Endothelial cell (in vitro differentiated cells): ENCODE results near the gene DMBX1. TPM values are rescaled to one million over a fixed set of nuclear protein-coding genes. Genes with fewer than 3 reads are reported as not detected.

Source experiments
- DNase-seq: peaks from one replicate; pipeline ENCODE4 v3.0.0; 2021; ENCODE audit warnings: low spot score
- H3K27ac Mint-ChIP-seq: one replicate; pipeline ENCODE4 v1.8.0; 2021; ENCODE audit warnings: mixed read lengths, inconsistent platforms; ENCODE audit not compliant: unreplicated experiment
- H3K27me3 Mint-ChIP-seq: one replicate; pipeline ENCODE4 v1.8.0; 2021; ENCODE audit warnings: mild to moderate bottlenecking, moderate library complexity, mixed read lengths, inconsistent platforms; ENCODE audit not compliant: unreplicated experiment
- H3K36me3 Mint-ChIP-seq: one replicate; pipeline ENCODE4 v1.8.0; 2021; ENCODE audit warnings: mild to moderate bottlenecking, low read depth, mixed read lengths, inconsistent platforms; ENCODE audit not compliant: unreplicated experiment
- H3K4me1 Mint-ChIP-seq: one replicate; pipeline ENCODE4 v1.8.0; 2021; ENCODE audit warnings: mild to moderate bottlenecking, mixed read lengths, inconsistent platforms; ENCODE audit not compliant: unreplicated experiment
- H3K4me3 Mint-ChIP-seq: one replicate; pipeline ENCODE4 v1.8.0; 2021; ENCODE audit warnings: mild to moderate bottlenecking, mixed read lengths, inconsistent platforms; ENCODE audit not compliant: unreplicated experiment
- H3K9me3 Mint-ChIP-seq: one replicate; pipeline ENCODE4 v1.8.0; 2021; ENCODE audit warnings: mixed read lengths, inconsistent platforms; ENCODE audit not compliant: unreplicated experiment
- total RNA-seq: library from RNA; stranded (reverse); fragmentation: NEBNext Ultra II Directional; extraction: Animal tissue kit (Norgen Biotek cat#: 25700); gene quantifications from one replicate; pipeline ENCODE4 v1.2.1, GENCODE V29; 2021; ENCODE audit not compliant: unreplicated experiment
- TF ChIP-seq, protein P1 (sequence below): fragments of 200-600 bp; sonication (generic); IDR thresholded peaks from one replicate; pipeline ENCODE4 v1.5.0; 2021; ENCODE audit warnings: antibody characterized with exemption; ENCODE audit not compliant: unreplicated experiment

Gene DMBX1
- total RNA-seq, 1 donor from 2014 or later = not detected

DNA sequence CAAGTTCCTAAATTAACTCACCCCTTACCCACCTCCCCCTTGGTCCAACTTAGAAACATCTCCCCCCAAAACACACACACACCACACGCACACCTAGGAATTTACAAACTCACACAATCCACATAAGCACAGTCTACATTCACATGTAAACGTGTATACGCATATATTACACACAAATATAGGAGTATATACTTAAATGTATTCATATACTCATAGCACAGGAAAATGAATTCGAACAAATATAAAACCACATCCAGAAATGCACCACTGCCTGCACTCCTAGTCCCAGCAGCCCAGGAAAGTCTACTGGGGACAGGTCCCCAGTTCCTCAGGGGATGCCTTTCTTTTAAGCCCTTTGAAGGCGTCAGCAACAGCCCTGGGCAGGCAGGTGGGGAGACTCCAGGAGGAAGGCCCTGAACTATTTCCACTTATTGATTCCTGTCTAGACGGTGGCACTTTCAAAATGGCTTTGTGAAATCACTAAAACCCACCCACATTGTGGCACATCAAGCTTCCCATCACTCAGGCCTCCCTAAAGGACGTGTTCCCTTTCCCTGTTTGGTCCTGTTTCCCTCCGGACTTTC, 3.1 kb upstream of the DMBX1 start:
- Mint-ChIP-seq H3K9me3 (no peaks in the 10 kb centered on the region), H3K36me3 (no peaks in the 10 kb centered on the region), H3K4me3 (no peak overlapping the region), H3K27me3 (peaks cover 31% of the 10 kb centered on the region), H3K27ac (no peak overlapping the region), H3K4me1 (peaks cover 14% of the 10 kb centered on the region)
- TF ChIP-seq, protein P1, sequence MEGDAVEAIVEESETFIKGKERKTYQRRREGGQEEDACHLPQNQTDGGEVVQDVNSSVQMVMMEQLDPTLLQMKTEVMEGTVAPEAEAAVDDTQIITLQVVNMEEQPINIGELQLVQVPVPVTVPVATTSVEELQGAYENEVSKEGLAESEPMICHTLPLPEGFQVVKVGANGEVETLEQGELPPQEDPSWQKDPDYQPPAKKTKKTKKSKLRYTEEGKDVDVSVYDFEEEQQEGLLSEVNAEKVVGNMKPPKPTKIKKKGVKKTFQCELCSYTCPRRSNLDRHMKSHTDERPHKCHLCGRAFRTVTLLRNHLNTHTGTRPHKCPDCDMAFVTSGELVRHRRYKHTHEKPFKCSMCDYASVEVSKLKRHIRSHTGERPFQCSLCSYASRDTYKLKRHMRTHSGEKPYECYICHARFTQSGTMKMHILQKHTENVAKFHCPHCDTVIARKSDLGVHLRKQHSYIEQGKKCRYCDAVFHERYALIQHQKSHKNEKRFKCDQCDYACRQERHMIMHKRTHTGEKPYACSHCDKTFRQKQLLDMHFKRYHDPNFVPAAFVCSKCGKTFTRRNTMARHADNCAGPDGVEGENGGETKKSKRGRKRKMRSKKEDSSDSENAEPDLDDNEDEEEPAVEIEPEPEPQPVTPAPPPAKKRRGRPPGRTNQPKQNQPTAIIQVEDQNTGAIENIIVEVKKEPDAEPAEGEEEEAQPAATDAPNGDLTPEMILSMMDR = no peak
- DNase-seq = no peak

DNA sequence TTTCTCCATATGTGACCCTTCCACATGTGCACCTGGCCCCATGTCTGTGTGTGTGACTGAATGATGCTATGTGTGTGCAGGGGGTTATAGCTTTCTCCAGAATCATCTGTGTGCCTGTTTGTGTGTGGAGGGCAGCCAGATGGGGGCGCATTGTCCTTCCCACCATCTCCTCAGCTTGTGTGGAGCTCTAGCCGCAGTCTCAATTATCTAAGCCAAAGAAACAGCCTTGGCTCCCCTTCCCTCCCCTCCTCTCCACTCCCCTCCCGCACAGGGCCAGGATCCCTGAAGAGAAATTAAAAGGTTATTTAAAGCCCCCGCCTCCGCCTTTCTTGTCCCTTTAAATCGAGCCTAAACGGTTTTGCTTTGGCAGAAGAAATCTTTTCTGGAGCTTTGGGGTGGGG, 1.8 kb upstream of the DMBX1 start:
- Mint-ChIP-seq H3K9me3 (no peaks in the 10 kb centered on the region), H3K27ac (no peak overlapping the region), H3K36me3 (no peaks in the 10 kb centered on the region), H3K4me1 (peaks cover 19% of the 10 kb centered on the region), H3K27me3 (peaks cover 41% of the 10 kb centered on the region), H3K4me3 (no peak overlapping the region)
- TF ChIP-seq, protein P1 = no peak
- peak; percentile 56 for DNase-seq

DNA sequence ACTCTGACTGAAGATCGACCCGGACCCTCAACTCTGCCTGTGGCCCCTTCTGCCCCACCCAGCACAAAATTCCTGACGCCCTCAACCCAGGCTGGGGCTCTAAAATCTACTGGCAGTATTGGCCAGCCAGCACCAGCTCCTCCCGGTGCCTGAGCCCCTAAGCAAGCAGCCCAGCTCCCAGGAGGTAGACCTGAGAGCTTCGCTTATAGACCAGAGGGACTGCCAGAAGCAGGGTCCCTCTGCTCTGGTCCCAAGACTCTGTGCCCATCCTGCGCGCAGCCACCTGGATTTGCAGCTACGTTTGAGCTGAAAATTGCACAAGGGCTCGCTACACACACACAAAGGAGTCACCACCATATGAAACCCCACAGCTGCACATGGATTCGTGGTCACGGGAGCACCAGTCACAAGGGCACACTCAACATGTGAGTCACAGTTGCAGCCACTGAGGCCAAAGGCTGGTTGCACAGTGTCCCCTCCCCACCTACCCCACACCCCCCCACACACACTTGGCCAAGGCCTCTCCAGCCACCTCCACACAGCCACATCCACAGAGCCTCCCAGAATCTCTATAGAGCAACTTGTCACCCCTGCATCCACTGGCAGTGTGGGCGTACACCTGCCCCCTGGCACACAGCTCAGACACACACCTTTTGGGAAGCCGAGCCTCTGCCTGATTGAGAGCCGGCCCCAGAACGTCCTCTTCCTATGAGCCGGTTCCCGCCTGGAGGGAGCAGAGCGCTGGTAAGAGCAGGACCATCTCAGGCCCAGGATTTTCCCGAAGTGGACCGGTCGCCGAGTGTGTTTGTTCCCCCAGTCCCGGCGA, 1.1 kb upstream of the DMBX1 start:
- Mint-ChIP-seq H3K4me3 (no peak overlapping the region), H3K4me1 (peaks cover 19% of the 10 kb centered on the region)
- no peak for DNase-seq

DNA sequence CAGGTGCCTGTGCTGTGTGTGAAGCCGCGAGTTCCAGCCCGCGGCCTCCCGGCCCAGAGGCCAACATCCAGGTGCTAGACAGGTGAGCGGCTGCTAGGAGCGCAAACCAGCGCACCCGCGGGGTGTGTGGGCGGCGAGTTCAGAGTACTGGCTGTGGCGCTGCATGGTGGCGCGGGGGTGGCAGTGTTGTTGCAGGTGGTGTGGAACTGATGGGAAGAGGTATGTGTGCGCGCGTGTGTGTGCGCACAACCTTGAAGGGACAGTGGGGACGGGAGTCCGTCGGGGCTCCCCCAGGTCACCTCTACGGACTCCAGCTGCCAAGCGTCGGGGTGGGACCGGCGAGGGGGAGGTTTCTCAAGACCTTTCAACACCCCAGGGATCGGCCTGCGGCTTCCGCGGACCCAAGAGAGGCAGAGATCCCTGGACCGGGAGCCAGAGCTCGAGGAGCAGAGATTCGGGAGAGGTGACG, 433 bp upstream of the DMBX1 start:
- Mint-ChIP-seq H3K27me3 (peaks cover 53% of the 10 kb centered on the region), H3K4me3 (peak overlapping the region; percentile 67), H3K27ac (no peak overlapping the region), H3K4me1 (peaks cover 19% of the 10 kb centered on the region), H3K9me3 (no peaks in the 10 kb centered on the region), H3K36me3 (no peaks in the 10 kb centered on the region)
- TF ChIP-seq, protein P1 = no peak
- no peak for DNase-seq

More for the DNA sequence above, 1.1 kb upstream of the DMBX1 start:
- no peaks in the 10 kb centered on the region for H3K36me3 Mint-ChIP-seq
- H3K9me3 Mint-ChIP-seq = no peaks in the 10 kb centered on the region
- H3K27me3 Mint-ChIP-seq = peaks cover 49% of the 10 kb centered on the region
- TF ChIP-seq, protein P1 = no peak
- H3K27ac Mint-ChIP-seq = no peak overlapping the region

DNA sequence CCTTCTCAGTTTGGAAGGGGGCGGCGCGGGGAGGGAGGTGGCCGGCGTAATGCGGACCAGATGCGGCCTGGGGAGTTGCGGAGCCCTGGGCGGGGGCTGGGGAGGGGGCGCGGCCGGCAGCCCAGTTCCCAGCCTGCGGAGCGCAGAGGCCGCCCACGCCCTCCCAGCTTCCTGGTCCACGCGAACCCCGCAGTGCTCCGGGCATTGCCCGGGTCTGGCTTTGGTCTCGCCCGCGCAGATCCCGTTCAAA, 695 bp downstream of the DMBX1 start:
- H3K36me3 Mint-ChIP-seq = peaks cover 3% of the 10 kb centered on the region
- peaks cover 19% of the 10 kb centered on the region for H3K4me1 Mint-ChIP-seq
- TF ChIP-seq, protein P1 = no peak
- no peaks in the 10 kb centered on the region for H3K9me3 Mint-ChIP-seq
- H3K27me3 Mint-ChIP-seq = peaks cover 56% of the 10 kb centered on the region
- H3K27ac Mint-ChIP-seq = no peak overlapping the region
- DNase-seq = no peak
- no peak overlapping the region for H3K4me3 Mint-ChIP-seq
